Right renal pelvis (tissue), 4 donors: ENCODE results near the gene ATAD3A. TPM values are rescaled to one million over a fixed set of nuclear protein-coding genes. Genes with fewer than 3 reads are reported as not detected.

Source experiments
- DNase-seq, 4 donors: peaks; one replicate each; pipeline ENCODE4 v3.0.0-alpha.2; 2013; ENCODE audit warnings: low read depth in 4 of 4, low spot score in 3 of 4, missing footprints in 1 of 4
- polyA plus RNA-seq, 4 donors: library from polyadenylated mRNA; unstranded; fragments of 120-200 nt; gene quantifications; one replicate each; pipeline ENCODE4 v1.2.1, GENCODE V29; 2013; ENCODE audit not compliant: insufficient read length in 4 of 4

Gene ATAD3A
- polyA plus RNA-seq, 4 donors = 20.2 to 25.6 (median 21.4) TPM

DNA sequence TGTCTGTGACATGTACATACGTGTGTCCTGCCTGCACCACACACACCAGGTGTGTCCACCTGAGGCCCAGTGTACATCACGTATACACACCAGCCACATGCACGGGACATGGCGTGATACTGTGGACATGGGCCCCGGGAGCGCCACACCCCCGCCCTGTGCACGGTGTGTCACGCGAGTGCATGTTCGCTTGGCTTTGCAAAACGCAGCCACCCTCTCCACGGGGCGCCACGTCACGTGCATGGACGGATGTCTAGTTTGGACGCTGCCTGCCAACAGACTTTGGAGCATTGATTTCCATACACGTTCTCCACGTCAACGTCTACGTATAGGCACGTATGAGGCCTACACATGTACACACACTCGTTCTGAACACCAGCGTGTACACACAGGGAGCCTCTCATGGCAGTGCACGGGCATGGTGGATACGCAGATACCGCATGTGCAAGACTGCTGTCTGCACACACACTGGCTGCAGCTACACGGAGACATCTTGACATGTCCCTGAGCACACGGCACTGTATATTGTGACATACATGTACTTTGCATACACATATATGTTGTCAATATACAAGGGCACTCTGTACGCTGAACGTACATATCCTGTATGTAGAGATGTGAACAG is 25.8 kb downstream of the ATAD3A start:
- DNase-seq = no peak

DNA sequence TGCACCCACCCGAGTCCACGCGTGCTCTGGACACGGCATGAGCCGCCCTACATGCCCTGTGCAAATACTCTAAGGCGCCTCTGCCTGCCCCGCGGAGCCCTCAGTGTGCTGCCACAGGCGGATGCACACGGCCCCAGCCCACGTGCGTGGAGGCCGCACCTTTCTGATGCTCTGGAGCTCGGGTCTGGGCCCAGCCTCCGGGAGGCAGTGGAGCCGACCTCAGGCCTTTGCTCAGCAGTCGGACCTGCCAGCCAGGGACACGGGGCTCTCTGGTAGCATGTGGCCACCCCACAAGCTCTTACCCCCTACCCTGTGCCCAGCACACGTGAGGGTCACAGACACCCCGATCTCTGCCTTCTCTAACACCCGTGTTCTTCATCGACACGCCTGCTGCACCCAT is 26.4 kb downstream of the ATAD3A start:
- no peak for DNase-seq

DNA sequence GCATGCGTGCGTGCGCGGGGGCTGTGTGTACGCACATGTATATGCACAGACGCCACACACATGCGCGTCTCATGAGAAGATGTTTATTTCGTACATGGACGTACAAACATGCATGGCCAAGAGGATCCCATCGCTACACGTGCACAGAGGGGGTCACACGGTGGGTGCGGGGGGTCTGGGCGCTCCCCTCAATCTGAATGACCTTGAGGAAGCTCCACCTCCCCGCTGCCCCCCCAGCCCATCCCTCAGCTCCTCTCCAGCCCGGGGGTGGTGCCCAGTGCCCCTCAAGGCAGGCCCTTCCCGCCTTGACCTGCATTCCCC is 27.0 kb downstream of the ATAD3A start:
- no peak for DNase-seq

DNA sequence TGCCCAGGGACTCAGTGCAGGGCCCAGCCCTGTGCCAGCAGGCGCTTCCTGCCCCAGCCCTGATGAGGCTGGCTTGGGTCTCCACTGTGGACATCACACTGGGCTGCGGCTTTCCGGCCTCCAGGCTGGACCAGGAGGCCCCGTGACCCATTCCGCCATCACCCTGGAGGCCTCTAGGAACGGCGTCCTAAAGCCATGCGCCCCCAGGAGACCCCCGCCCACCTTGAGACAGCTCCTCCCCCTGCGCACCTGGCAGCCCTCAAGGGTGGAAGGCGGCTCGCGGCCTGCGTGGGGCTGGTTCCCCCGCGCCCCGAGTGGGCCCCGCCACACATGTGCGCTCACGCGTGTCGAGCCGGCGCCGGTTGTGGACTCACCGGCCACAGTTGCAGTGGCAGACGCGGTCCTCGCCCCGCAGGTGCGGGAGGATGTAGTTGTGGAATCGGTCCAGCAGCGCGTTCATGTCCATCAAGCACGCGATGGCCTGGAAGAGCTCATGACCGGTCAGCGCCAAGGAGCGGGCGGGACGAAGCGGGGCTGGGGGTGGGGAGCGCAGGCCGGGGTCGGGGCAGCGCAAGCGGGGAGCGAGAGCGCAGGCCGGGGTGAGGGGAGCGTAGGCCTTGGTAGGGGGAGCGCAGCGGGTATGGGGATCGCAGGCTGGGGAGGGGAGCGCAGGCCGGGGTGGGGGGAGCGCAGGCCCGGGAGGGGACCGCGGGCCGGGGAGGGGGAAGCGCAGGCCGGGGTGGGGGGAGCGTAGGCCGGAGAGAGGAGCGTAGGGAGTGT is 27.5 kb downstream of the ATAD3A start:
- peak in 1 of 4 donors; percentile 20 for DNase-seq

DNA sequence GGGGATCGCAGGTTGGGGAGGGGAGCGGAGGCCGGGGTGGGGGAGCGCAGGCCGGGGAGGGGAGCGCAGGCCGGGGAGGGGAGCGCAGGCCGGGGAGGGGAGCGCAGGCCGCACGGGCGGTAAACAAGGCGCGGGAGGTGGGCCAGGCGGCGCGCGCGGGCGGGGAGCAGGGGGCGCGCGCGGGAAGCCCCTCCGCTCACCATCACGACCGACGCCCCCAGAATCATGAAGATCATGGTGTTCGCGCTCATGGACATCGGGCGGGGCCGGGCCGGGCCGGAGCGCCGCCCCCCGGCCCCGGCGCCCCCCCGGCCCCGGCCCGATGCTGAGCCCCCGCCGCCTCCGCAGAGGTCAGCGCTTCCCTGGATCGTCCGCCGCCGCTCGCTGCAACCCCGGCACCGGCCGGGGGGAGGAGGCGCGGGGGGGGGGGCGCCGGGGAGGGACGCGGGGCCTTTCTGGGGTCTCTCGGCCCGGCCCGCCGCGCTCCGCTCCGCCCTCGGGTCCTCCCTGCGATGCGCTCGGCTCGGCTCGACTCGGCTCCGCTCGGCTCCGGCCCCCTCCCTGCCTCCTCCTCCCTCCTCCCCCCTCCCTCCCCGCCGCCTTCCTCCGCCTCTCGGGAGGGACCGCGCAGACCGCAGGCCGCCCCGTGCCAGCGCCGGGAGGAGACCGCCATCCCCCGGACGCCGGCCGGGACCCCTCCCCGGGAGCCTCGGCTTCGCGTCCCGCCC is 28.3 kb downstream of the ATAD3A start, which contains the start of gene TMEM240:
Gene TMEM240, minus strand, starts transcription at position 535 of the 728 bp plus-strand sequence. Its CDS starts 278 bp downstream, at position 257.
- peak; percentile 53 to 60 (median 56) for DNase-seq

DNA sequence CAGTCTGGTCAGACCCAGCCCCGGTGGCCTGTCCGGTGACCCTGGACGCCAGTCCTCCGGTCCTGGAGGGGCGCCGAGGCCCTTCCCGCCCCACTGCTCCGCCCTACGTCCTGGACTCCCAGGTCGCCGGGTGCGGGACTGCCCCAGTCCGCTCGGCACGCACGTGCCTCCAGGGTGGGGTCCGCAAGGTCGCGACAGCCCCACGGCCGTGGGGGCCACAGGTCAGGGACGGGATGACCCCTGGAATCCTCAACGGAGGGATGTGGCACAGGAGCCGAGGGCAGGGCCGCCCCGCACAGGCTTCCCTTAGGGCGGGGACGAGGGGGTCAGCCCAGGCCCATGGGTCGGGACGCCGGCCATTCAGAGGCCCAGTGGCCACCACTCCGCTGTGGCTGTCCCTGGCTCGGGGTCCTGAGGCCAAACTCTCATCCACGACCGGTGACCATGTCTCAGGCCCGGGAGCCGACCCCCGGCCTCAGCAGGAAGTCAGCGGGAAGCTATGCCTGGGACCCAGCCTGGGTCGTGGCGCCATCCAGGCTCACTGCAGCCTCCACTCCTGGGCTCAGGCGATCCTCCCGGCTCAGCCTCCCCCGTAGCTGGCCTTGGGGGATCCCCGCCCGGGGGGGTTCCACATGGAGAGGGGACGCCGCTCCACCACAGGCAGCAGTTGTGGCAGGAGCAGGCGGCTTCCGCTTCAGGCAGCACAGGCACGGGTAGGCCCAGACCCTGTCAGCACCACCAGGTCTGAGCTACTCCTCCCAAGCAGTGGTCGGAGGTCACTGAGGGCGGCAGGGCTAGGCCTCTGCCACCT is 29.1 kb downstream of the ATAD3A start:
- DNase-seq = no peak

DNA sequence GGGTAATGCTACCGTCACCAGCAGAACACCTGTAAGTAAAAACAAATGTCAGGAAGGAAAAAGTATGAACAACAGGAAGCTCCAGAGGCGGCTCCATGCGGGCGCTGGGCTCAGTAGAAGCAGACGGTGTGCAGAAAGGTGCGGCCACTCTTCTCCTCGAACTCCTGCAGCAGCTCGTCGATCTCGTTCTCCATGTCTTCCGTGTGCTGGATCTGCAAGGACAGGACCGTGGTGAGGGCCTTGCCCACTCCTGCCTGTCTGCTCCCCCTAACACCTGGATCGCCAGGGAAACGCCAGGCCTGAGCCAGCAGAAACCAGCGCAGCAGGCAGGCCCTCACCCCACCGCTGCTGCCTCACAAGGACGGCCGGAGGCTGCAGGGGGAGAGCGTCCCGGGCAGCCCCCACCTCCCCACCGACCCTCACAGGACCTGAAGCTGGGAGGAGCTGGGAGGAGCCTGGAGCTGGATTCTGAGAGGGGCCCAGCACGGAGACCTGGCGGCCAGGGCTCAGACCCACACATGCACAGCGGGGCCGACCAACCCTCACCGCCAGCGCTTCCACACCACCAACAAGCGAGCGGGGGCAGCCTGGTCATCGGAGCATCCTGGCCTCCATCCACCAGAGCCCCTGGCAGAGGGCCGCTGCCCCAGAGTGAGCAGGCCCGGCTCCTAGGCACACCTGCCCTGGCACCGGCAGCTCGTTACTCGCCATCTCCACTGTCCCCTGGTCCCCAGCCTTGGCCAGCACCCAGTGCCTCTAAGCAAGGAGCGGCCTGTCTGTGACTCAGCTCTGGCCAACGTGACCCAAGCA is 30.2 kb downstream of the ATAD3A start:
- DNase-seq = no peak

DNA sequence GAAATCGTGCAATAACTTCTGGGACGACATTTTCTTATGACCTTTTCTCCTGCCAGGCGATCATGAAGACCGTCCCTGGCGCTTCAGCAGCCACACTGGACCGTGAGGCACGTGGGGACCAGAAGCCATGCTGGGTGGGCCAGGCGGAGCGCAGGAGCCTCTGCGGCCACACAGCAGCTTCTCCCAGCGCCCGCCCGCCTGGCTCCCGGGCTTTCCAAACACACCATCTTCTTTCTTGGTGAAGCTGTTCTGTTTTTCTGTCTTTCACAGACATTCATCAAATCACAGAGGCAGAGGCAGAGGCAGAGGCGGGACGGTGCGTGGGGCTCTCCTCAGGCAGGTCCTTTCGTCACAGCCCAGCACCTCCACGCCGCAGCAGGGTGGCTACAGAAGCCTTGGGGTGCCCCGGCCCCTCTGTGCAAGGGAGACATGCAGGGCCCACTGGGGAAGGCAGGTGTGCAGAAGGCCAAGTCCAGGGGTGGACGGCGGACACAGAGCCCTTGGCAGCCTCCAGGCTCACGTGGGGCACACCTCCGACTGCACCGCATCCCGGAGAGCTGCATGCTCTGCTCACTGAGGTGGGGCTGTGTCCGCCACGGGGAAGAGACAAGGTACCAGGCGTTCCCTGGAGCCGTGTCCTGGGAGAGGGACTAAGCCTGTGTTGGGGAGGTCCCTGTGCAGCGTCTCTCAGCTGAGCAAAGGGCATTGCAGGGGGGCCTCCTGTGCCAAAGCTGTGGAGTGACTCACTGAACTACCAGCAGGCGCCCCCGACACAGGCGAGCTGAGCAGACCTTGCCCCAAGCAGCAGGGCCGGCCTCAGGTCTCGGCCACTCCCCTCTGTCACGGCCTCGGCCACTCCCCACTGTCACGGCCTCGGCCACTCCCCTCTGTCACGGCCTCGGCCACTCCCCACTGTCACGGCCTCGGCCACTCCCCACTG is 31.1 kb downstream of the ATAD3A start:
- no peak for DNase-seq

DNA sequence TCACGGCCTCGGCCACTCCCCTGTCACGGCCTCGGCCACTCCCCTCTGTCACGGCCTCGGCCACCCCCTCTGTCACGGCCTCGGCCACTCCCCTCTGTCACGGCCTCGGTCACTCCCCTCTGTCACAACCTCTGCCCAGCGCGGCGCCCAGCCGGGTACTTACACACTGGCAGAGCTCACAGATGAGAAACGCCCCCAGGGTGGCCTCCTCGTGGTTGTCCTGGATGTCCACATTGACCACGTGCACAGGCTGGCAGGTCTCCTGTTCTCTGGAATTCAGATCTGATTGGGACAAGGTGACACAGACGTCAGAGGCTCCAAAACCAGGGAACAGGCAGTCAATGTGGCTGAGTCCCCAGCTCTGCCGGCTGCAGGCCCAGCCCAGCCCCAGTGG is 31.7 kb downstream of the ATAD3A start:
- no peak for DNase-seq

DNA sequence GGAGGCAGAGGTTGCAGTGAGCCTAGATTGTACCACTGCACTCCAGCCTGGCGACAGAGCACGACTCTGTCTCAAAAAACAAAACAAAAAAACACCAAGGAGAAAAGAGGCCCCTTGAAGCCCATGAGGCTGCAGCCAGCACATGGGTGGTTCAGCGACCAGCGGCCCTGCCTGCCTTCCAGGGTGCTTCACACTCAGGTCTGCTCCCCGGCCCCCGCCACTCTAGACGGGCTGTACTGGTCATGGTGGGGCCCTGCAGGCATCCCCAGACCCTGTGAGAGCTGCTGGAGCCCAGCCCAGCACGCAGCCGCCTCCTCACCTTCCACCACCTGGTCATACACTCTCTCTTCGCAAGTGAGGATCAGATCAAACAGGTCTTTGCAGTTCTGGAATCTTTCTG is 32.6 kb downstream of the ATAD3A start:
- no peak for DNase-seq

DNA sequence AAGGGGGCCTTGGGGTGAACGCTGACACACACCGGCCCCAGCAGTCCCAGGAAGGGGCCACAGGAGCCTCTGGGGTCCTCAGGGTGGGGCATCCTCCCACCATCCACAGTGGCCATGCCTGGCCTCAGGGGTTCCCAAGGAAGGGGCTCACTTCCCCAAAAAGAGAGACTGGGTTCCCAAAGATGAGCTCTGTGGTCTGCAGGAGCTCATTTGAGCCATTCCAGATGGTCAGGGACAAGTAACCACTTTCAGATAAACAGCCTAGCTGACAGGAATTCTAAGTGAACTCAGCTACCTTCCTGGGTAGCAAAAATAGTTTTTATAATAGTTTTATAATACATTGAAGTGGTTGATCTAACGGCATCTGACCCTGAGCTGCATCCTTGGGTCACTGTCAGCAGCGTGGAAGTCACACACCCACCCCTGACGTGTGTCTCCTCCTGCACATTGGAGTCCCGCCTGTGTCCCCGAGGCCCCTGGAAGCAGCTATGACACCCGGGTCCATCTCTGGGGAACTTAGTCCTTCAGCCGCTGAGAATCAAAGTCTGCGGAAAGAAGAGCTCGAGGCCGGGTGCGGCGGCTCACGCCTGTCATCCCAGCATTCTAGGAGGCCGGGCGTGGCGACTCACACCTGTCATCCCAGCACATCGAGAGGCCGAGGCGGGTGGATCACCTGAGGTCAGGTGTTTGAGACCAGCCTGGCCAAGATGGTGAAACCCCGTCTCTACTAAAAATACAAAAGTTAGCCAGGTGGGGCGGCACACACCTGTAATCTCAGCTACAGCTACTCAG is 34.2 kb downstream of the ATAD3A start:
- no peak for DNase-seq

DNA sequence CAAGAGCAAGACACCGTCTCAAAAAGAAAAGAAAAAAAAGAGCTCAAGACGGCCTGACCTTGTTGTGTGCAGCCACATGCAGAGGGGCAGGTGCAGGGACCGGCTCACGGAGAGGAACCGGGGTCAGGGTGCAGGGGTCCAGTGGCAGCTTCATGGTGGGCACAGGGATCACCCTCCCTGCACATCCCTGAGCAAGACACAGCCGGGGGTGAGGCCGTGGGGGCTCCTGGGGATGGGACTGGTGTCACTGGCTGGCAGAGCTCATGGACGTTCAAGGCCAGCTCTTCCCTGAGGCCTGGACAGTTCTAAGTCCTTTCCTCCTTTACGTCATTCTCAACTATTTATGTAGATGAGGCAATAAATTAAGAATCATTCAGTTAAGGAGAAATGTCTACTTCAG is 35.0 kb downstream of the ATAD3A start:
- no peak for DNase-seq

DNA sequence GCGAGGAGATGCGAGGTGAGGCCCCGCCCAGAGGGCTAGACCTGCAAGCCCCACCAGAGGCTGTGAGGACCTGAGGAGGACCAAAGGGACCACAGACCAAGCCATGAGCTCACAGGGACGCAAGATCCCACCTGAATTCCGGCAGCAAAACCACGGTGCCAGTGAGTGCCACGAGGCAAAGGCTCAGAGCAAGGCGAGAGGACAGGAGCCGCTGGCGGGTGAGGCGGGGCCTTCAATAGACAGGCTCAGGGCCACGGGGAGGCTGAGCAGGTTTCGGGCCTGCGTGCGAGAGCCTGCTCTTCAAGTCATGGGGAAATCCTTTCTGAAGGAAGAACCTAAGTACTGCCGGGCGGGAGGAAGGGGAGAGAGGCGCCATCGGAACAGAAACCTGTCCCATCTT is 35.5 kb downstream of the ATAD3A start:
- DNase-seq = no peak

DNA sequence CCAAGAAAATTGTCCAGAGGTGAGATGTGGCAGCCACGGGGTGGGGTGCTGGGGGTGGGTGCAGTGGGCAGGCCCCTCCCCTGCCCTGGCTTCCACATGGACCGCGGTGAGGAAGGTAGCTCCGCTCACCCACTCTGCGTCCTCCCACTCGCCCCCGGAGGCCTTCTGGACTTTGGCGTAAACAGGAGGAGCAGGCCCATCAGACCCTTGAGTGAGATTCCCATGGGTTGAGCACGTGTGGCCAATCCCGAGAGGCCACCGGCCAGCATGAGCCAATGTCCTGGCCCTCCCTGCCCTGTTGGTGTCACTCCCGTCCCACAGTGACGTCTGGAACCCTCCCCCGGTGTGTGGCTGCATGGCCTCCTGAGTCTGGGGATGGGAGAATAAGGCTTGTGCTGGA is 36.6 kb downstream of the ATAD3A start:
- no peak for DNase-seq

DNA sequence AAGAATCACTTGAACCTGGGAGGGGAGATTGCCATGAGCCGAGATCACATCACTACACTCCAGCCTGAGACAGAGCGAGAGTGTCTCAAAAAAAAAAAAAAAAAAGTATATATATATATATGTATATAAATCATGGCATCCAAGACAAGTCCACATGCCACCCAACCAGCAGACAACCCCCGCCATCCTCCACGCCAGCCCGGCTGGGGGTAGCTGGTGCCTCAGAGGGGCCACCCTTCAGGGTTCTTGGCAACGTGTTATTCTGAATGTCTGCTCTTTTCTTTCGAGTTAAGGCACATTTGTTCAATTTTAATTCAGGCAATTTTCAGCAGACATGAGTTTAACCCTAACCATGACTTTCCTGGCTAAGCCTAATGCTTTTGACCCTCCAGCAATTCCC is 38.1 kb downstream of the ATAD3A start:
- no peak for DNase-seq

DNA sequence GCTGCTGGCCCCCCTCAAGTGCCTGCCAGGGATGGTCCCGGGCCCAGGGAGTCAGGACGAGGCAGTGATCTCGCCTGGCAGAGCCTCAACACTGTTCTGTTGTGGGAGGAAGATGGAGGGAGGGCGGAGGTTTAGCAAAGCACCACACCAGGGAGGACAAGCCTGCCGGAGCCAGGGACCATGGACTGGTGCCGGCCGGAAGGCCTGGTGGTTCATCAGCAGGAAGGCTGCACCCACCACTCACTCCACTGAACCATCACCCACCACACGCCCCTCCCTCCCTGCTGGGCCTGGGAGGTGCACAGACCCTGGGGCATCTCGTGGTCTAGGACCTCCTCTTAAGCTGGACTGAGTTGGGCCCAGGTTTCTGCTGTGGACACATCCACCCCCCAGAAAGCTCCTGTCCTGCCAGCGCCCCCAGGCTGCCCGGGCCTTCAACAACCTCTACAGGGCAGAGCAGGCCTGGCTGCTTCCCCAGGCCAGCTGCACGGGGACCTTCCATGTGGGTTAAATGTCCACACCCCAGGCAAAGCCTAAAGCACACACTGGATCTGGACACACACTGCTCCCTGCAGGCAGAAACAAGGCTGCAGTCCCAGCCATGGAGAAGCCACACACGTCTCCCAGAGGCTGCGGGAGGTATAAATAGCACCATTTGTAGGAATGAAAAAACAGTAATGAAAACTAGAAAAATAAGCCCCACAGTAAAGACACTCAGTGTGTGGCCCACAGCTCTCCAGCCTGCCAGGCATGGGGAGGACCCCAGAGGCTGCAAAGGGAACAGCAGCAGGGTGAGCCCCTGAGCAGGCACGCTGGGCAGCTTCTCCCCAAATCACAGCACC is 38.9 kb downstream of the ATAD3A start:
- no peak for DNase-seq

DNA sequence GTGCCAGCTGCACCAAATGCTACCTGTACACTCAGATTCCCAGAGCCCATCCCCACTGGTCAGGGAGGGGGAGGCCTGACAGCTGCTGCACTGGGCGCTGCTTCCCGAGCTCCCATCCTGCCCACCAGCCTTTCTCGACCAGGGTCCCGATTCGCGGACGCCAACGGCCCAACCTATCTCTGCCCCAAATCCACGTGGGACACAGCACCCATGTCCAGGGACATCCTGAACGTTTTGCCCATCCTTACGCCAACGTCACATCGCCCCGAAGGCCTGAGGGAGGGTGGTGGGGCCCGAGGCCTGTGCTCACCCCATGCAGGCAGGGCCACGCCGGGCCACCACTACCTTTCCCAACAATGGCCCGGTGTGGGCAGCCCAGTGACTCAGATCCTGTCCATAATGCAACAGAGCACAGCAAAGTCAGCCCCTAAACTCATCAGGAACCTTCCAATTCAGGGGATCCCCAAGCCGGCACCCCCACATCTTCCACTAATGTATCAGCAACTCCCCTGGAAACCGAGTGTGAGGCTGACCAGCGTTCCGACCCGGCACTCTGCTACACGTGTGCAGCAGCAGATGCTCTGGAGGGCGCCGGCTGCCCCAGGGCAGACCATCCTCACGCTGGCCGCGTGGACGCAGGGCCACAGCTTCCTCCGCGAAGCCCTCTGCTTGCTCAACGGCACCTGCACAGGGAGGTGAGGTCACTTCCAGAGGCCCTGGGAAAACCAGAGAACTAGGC is 39.7 kb downstream of the ATAD3A start:
- DNase-seq = no peak
